Measurements from ENCODE around the gene GAREM1. TPM values are rescaled to one million over a fixed set of nuclear protein-coding genes. Genes with fewer than 3 reads are reported as not detected.

Gene GAREM1
- total and polyA plus RNA-seq, 9 of the 15 experiments (the other 6 are each of a cell fraction or from before 2014, with no cell fraction given), result 0.03 to 0.33 (median 0.07) TPM; not detected in 1

DNA sequence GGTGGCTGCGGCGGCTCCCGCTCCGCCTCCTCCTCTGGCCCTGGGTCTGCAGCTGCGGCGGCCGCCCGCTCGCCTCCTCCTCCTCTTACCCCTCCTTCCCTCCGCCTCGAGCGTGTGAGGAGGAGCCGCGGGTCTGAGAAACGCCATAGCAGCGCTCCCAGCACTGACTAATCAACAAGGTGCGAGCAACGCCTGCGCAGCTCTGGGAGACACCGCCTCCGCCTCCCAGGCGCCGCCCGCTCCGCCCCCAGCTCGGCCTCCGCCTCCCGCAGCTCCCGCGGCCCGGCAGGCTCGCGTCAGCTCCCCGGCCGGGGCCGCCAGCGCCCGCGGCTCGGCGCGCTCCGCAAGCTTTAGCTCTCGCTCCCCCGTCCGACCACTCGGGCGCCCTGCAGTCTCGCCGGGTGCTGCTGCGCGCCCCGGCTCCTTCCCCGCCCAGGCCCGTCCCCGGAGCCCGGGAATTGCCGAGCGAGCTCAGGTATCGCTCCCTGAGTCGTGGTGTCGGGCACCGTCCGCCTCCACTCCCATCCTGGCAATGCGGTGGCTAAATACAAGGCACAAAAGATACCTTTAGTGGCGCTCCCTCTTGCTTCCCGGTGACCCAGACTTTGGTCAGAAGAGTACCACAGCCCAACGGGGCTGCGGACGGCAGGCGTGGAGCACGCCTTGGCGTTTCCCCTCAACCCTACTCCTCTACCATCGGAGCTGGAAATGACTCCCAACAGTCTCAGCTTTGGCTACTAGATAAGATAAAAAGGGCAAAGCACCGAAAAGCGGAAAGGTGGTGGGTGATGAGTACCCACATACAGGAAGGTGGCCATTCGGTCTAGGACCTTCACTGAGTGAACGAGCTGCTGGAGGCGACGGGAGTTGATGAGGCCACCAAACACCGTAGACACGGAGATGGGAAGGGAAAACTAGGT lies at the start of gene GAREM1 (continued):
- TF ChIP-seq, protein P1, sequence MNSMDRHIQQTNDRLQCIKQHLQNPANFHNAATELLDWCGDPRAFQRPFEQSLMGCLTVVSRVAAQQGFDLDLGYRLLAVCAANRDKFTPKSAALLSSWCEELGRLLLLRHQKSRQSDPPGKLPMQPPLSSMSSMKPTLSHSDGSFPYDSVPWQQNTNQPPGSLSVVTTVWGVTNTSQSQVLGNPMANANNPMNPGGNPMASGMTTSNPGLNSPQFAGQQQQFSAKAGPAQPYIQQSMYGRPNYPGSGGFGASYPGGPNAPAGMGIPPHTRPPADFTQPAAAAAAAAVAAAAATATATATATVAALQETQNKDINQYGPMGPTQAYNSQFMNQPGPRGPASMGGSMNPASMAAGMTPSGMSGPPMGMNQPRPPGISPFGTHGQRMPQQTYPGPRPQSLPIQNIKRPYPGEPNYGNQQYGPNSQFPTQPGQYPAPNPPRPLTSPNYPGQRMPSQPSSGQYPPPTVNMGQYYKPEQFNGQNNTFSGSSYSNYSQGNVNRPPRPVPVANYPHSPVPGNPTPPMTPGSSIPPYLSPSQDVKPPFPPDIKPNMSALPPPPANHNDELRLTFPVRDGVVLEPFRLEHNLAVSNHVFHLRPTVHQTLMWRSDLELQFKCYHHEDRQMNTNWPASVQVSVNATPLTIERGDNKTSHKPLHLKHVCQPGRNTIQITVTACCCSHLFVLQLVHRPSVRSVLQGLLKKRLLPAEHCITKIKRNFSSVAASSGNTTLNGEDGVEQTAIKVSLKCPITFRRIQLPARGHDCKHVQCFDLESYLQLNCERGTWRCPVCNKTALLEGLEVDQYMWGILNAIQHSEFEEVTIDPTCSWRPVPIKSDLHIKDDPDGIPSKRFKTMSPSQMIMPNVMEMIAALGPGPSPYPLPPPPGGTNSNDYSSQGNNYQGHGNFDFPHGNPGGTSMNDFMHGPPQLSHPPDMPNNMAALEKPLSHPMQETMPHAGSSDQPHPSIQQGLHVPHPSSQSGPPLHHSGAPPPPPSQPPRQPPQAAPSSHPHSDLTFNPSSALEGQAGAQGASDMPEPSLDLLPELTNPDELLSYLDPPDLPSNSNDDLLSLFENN (IDR thresholded peaks at IDR 0.05; ENCODE audit: low read depth in 2 of 2, low read length in 2 of 2), result no peak
- TF ChIP-seq GTF2F1 (IDR thresholded peaks at IDR 0.05; ENCODE audit: low read depth, low read length), result no peak
- TF ChIP-seq, protein P2, sequence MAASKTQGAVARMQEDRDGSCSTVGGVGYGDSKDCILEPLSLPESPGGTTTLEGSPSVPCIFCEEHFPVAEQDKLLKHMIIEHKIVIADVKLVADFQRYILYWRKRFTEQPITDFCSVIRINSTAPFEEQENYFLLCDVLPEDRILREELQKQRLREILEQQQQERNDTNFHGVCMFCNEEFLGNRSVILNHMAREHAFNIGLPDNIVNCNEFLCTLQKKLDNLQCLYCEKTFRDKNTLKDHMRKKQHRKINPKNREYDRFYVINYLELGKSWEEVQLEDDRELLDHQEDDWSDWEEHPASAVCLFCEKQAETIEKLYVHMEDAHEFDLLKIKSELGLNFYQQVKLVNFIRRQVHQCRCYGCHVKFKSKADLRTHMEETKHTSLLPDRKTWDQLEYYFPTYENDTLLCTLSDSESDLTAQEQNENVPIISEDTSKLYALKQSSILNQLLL (CRISPR knock-in tag; IDR thresholded peaks at IDR 0.05; ENCODE audit: borderline replicate concordance), result no peak
- TF ChIP-seq, protein P3, sequence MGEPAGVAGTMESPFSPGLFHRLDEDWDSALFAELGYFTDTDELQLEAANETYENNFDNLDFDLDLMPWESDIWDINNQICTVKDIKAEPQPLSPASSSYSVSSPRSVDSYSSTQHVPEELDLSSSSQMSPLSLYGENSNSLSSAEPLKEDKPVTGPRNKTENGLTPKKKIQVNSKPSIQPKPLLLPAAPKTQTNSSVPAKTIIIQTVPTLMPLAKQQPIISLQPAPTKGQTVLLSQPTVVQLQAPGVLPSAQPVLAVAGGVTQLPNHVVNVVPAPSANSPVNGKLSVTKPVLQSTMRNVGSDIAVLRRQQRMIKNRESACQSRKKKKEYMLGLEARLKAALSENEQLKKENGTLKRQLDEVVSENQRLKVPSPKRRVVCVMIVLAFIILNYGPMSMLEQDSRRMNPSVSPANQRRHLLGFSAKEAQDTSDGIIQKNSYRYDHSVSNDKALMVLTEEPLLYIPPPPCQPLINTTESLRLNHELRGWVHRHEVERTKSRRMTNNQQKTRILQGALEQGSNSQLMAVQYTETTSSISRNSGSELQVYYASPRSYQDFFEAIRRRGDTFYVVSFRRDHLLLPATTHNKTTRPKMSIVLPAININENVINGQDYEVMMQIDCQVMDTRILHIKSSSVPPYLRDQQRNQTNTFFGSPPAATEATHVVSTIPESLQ (CRISPR knock-in tag; IDR thresholded peaks at IDR 0.05), result no peak
- TF ChIP-seq POLR2H (tag; IDR thresholded peaks at IDR 0.05; ENCODE audit: low read depth), result no peak
- TF ChIP-seq, protein P4, sequence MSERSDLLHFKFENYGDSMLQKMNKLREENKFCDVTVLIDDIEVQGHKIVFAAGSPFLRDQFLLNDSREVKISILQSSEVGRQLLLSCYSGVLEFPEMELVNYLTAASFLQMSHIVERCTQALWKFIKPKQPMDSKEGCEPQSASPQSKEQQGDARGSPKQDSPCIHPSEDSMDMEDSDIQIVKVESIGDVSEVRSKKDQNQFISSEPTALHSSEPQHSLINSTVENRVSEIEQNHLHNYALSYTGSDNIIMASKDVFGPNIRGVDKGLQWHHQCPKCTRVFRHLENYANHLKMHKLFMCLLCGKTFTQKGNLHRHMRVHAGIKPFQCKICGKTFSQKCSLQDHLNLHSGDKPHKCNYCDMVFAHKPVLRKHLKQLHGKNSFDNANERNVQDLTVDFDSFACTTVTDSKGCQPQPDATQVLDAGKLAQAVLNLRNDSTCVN (CRISPR knock-in tag; IDR thresholded peaks at IDR 0.05), result no peak
- TF ChIP-seq PTTG1 (tag; IDR thresholded peaks at IDR 0.05; ENCODE audit: low read depth), result no peak
- TF ChIP-seq CTBP1 (IDR thresholded peaks at IDR 0.05; ENCODE audit: borderline replicate concordance), result peak; percentile 94
- TF ChIP-seq, protein P5, sequence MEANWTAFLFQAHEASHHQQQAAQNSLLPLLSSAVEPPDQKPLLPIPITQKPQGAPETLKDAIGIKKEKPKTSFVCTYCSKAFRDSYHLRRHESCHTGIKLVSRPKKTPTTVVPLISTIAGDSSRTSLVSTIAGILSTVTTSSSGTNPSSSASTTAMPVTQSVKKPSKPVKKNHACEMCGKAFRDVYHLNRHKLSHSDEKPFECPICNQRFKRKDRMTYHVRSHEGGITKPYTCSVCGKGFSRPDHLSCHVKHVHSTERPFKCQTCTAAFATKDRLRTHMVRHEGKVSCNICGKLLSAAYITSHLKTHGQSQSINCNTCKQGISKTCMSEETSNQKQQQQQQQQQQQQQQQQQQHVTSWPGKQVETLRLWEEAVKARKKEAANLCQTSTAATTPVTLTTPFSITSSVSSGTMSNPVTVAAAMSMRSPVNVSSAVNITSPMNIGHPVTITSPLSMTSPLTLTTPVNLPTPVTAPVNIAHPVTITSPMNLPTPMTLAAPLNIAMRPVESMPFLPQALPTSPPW (CRISPR knock-in tag; IDR thresholded peaks at IDR 0.05), result peak; percentile 80
- no peak for TF ChIP-seq FOXJ2 (tag; IDR thresholded peaks at IDR 0.05)
- TF ChIP-seq ZNF696 (CRISPR knock-in tag; conservative IDR thresholded peaks at IDR 0.05), result no peak
- TF ChIP-seq, protein P6, sequence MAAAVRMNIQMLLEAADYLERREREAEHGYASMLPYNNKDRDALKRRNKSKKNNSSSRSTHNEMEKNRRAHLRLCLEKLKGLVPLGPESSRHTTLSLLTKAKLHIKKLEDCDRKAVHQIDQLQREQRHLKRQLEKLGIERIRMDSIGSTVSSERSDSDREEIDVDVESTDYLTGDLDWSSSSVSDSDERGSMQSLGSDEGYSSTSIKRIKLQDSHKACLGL (CRISPR knock-in tag; IDR thresholded peaks at IDR 0.05; ENCODE audit: borderline replicate concordance, poor library complexity, severe bottlenecking), result no peak
- TF ChIP-seq CBX2 (IDR thresholded peaks at IDR 0.05; ENCODE audit: insufficient read depth, low read length, poor library complexity, severe bottlenecking), result no peak
- no peak for TF ChIP-seq ZNF24 (IDR thresholded peaks at IDR 0.05)
- TF ChIP-seq RNF2 (IDR thresholded peaks at IDR 0.05), result no peak
- TF ChIP-seq, protein P7, sequence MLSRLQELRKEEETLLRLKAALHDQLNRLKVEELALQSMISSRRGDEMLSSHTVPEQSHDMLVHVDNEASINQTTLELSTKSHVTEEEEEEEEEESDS (CRISPR knock-in tag; IDR thresholded peaks at IDR 0.05), result no peak
